Fibroblast of skin of right quadriceps (primary cell): ENCODE results near the gene ZNF316.

ENCODE experiments used
- DNase-seq: peaks from one replicate; pipeline ENCODE4 v3.0.0-alpha.2; 2013

ZNF316 gene

GRCh38 chr7:6701860-6702259, 64.7 kb downstream of the ZNF316 start:
- no peak for DNase-seq
